Neural cell (in vitro differentiated cells): Measurements from ENCODE around the gene LGI4.

Experiments used
- EP300 ChIP-seq: fragments of 450-650 bp; conservative IDR thresholded peaks from 2 replicates; pipeline ENCODE4 v1.6.1; 2014; ENCODE audit warnings: antibody characterized with exemption, mild to moderate bottlenecking, moderate library complexity; ENCODE audit not compliant: poor library complexity, severe bottlenecking
- POLR2AphosphoS5 ChIP-seq: IDR thresholded peaks from 2 replicates; pipeline ENCODE4 v1.6.1; 2012
- TAF1 ChIP-seq: IDR thresholded peaks from 2 replicates; pipeline ENCODE4 v1.6.1; 2012; ENCODE audit warnings: low read depth
- TF ChIP-seq, protein P1 (sequence below): fragments of 450-650 bp; IDR thresholded peaks from 2 replicates; pipeline ENCODE4 v1.5.1; 2014; ENCODE audit warnings: antibody characterized with exemption, mild to moderate bottlenecking, moderate library complexity; ENCODE audit not compliant: poor library complexity, severe bottlenecking
- TF ChIP-seq, protein P2 (sequence below): IDR thresholded peaks from 2 replicates; pipeline ENCODE4 v1.6.1; 2012; ENCODE audit warnings: borderline replicate concordance

DNA sequence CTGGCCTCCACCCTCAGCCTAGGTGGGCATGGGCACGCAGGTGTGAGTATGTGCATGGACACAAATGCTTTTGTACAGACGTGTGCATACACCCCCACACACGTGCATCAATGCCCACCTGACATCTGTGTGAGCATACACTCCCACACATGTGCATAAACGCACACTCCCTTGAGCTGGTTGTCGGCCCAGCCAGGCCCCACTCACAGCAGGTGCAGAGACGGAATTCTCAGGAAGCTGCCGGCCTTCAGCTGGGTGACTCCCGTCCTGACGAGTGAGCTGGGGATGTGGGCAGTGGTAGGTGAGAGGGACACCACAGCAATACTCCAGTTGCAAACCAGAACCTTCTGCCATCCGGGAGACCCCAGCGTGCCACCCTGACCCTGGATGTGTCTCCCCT is 1.0 kb downstream of the LGI4 start:
- TF ChIP-seq TAF1 (no peak), EP300 (no peak), POLR2AphosphoS5 (no peak)
- TF ChIP-seq, protein P1, sequence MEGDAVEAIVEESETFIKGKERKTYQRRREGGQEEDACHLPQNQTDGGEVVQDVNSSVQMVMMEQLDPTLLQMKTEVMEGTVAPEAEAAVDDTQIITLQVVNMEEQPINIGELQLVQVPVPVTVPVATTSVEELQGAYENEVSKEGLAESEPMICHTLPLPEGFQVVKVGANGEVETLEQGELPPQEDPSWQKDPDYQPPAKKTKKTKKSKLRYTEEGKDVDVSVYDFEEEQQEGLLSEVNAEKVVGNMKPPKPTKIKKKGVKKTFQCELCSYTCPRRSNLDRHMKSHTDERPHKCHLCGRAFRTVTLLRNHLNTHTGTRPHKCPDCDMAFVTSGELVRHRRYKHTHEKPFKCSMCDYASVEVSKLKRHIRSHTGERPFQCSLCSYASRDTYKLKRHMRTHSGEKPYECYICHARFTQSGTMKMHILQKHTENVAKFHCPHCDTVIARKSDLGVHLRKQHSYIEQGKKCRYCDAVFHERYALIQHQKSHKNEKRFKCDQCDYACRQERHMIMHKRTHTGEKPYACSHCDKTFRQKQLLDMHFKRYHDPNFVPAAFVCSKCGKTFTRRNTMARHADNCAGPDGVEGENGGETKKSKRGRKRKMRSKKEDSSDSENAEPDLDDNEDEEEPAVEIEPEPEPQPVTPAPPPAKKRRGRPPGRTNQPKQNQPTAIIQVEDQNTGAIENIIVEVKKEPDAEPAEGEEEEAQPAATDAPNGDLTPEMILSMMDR, result no peak
- TF ChIP-seq, protein P2, sequence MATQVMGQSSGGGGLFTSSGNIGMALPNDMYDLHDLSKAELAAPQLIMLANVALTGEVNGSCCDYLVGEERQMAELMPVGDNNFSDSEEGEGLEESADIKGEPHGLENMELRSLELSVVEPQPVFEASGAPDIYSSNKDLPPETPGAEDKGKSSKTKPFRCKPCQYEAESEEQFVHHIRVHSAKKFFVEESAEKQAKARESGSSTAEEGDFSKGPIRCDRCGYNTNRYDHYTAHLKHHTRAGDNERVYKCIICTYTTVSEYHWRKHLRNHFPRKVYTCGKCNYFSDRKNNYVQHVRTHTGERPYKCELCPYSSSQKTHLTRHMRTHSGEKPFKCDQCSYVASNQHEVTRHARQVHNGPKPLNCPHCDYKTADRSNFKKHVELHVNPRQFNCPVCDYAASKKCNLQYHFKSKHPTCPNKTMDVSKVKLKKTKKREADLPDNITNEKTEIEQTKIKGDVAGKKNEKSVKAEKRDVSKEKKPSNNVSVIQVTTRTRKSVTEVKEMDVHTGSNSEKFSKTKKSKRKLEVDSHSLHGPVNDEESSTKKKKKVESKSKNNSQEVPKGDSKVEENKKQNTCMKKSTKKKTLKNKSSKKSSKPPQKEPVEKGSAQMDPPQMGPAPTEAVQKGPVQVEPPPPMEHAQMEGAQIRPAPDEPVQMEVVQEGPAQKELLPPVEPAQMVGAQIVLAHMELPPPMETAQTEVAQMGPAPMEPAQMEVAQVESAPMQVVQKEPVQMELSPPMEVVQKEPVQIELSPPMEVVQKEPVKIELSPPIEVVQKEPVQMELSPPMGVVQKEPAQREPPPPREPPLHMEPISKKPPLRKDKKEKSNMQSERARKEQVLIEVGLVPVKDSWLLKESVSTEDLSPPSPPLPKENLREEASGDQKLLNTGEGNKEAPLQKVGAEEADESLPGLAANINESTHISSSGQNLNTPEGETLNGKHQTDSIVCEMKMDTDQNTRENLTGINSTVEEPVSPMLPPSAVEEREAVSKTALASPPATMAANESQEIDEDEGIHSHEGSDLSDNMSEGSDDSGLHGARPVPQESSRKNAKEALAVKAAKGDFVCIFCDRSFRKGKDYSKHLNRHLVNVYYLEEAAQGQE, result no peak
